Airway epithelial cell (primary cell): ENCODE data around the gene HSPH1. TPM values are rescaled to one million over a fixed set of nuclear protein-coding genes. Genes with fewer than 3 reads are reported as not detected.

Source experiments
- total RNA-seq: library from RNA; depleted of rRNA; stranded (reverse); fragments of >200 nt; gene quantifications from 2 replicates; pipeline ENCODE4 v1.2.3, GENCODE V29; 2015

The HSPH1 gene
- 45.6 and 53.5 TPM in 2 replicates for total RNA-seq

DNA sequence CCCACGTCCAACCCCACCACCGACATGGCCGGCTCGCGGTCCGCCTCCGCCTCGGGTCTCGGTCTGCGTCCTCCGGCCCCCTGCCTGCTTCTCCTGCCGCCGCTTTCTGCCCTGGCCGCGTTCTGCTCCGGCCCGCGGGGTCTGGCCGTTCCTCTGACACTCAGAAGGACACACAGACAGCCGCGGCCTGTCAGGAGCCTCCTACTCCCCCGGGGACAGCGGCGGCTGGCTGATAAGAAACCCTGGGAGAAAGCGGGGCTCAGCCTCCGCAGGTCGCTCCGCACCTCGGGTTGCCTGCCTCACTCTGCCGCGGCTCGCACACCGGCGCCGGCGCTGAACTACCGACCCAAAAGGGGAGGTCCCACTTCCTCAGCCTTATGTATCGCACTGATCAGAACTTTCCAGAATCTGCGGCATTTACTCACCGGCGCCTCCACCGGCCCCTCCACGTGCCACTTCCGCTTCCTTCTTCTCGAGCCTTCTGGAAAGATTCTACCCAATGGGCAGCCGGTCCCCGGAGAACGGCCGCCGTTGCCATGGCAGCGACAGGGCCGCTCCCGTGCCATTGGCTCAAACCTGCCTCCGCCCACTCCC is at the start of gene HSPH1:
Gene HSPH1, minus strand, starts transcription at position 348 of the 594 bp plus-strand sequence. Its CDS starts 322 bp downstream, at position 26.

DNA sequence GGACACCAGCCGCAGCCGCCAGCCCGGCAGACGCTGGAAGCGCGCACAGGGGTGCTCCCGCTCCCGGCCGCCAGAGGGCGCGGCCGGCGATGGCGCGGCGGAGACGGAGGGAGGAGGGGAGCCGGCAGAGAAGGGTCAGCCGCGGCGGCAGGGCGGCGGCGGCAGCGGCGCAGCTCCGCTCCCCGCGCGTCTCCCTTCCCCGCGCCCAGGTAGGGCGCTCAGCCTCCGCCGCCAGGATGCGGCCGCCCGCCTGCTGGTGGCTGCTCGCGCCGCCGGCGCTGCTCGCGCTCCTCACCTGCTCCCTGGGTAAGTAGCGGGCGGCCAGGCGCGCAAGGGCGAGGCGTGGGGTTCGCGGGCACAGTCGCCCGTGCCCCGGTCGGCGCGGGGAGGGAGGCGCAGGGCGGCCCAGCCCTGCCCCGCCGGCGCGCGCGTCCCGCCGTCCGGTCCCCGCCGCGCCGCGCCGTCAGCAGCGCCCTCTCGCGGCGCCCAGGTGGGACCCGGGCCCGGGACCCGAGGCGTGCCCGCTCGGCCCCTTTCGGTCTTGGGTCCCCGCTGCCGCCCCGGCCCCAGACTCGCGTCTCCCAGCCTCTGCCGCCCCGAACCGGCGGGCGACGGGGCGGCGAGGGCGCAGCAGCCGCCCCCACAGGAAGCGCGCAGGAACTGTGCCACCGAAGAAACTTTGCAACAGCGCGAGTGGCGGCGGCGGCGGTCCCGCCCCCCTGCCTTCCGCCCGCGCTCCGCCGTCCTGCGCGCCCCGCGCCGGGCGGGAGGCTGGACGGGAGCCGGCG is 38.3 kb upstream of the HSPH1 start, which contains the start of gene B3GLCT:
Gene B3GLCT, plus strand, starts transcription at position 127 of the 788 bp plus-strand sequence. Its CDS starts 110 bp downstream, at position 237.

Other genes starting within 250 kb of the HSPH1 start
- gene TEX26, start 229.2 kb downstream of the HSPH1 start, total RNA-seq, result not detected in 2 replicates
- gene B3GLCT, start 38.1 kb upstream of the HSPH1 start, total RNA-seq, result 3.5 and 3.7 TPM in 2 replicates